HG03469 (cell line): ENCODE data around the gene AKR1C1.
"Not testable (repeated sequence)": the region's sequence is repeated elsewhere in the genome, so short reads cannot be mapped to it uniquely, and the experiment has no call there.

ENCODE experiments used
- ATAC-seq: cut with Tn5 transposase; IDR thresholded peaks from one replicate; pipeline ENCODE4 v1.9.1; 2021; ENCODE audit warnings: mild to moderate bottlenecking, moderate library complexity, moderate number of reproducible peaks; ENCODE audit not compliant: unreplicated experiment

AKR1C1 gene

GRCh38 chr10:4982764-4983226 lies 19.6 kb downstream of the AKR1C1 start:
- no peak for ATAC-seq

- no peak for ATAC-seq
These were observed 20.5 kb downstream of the AKR1C1 start for GRCh38 chr10:4983615-4984216.

- ATAC-seq: no peak
These were observed 21.0 kb downstream of the AKR1C1 start for GRCh38 chr10:4984223-4984622.

- no peak for ATAC-seq
These were observed 21.9 kb downstream of the AKR1C1 start for GRCh38 chr10:4984971-4985594.

- ATAC-seq: not testable (repeated sequence)
These were observed 24.9 kb downstream of the AKR1C1 start for GRCh38 chr10:4988000-4988641.

GRCh38 chr10:4990217-4990616 lies 27.0 kb downstream of the AKR1C1 start:
- no peak for ATAC-seq

- ATAC-seq: not testable (repeated sequence)
These were observed 28.2 kb downstream of the AKR1C1 start for GRCh38 chr10:4991463-4991862.

- ATAC-seq: not testable (repeated sequence)
These were observed 29.3 kb downstream of the AKR1C1 start for GRCh38 chr10:4992564-4992963.

GRCh38 chr10:4994260-4994659 lies 31.0 kb downstream of the AKR1C1 start:
- ATAC-seq: not testable (repeated sequence)

- ATAC-seq: no peak
These were observed 35.5 kb downstream of the AKR1C1 start for GRCh38 chr10:4998671-4999070.

- ATAC-seq: no peak
These were observed 39.0 kb downstream of the AKR1C1 start for GRCh38 chr10:5002013-5002727.

- not testable (repeated sequence) for ATAC-seq
These were observed 40.2 kb downstream of the AKR1C1 start, which contains the start of gene AKR1C2 for GRCh38 chr10:5003127-5004029. AKR1C2 (minus strand) TSS chr10:5003857; CDS start chr10:5003835, 22 bp downstream.

GRCh38 chr10:5004030-5004385 lies 40.8 kb downstream of the AKR1C1 start:
- not testable (repeated sequence) for ATAC-seq

- not testable (repeated sequence) for ATAC-seq
These were observed 41.3 kb downstream of the AKR1C1 start for GRCh38 chr10:5004501-5004900.

GRCh38 chr10:5008857-5009548 lies 45.8 kb downstream of the AKR1C1 start:
- not testable (repeated sequence) for ATAC-seq

GRCh38 chr10:5010043-5010442 lies 46.8 kb downstream of the AKR1C1 start:
- not testable (repeated sequence) for ATAC-seq

GRCh38 chr10:5011392-5011791 lies 48.2 kb downstream of the AKR1C1 start:
- not testable (repeated sequence) for ATAC-seq

GRCh38 chr10:5012595-5012994 lies 49.4 kb downstream of the AKR1C1 start:
- no peak for ATAC-seq

GRCh38 chr10:5013385-5013784 lies 50.2 kb downstream of the AKR1C1 start:
- ATAC-seq: no peak
